Pancreas (tissue), 10 donors: ENCODE data around the gene SLC10A1. TPM values are rescaled to one million over a fixed set of nuclear protein-coding genes. Genes with fewer than 3 reads are reported as not detected.

Experiments used
- ATAC-seq, 4 donors: fragments of 200-7000 bp; cut with Tn5 transposase; one replicate each; pipeline versions ENCODE4 v1.8.0 to v1.9.1; 2020; ENCODE audit warnings: mild to moderate bottlenecking in 4 of 4, moderate library complexity in 4 of 4
- DNase-seq, 6 donors: peaks; one replicate each; pipeline ENCODE4 v3.0.0-alpha.2; 2020
- FAIRE-seq: peaks from 2 replicates; lab custom pipeline; 2012; peaks lifted over from hg19 to GRCh38; lab: Jason Lieb, UNC
- H3K27ac ChIP-seq, 4 donors: fragments of 200-600 bp; sonication (generic); 1 replicate in 3 of 4; 2 replicates in 1 of 4; pipeline versions ENCODE4 v1.5.0 to v1.8.0; 2020
- H3K27me3 ChIP-seq, 4 donors: fragments of 200-600 bp; one replicate each; pipeline ENCODE4 v1.8.0; 2021
- H3K36me3 ChIP-seq, 3 donors: fragments of 200-600 bp; sonication (generic) in 1 of 3; one replicate each; pipeline versions ENCODE4 v1.5.0 to v1.8.0; 2020 to 2021
- H3K4me1 ChIP-seq, 3 donors: fragments of 200-600 bp; one replicate each; pipeline ENCODE4 v1.8.0; 2021
- H3K4me3 ChIP-seq, 4 donors: fragments of 200-600 bp; sonication (generic) in 2 of 4; one replicate each; pipeline versions ENCODE4 v1.5.0 to v1.8.0; 2020 to 2021
- H3K9me3 ChIP-seq, 4 donors: fragments of 200-600 bp; one replicate each; pipeline ENCODE4 v1.8.0; 2021
- WGBS, 2 donors: extraction: QIAGEN DNeasy Blood & Tissue Kit; methylation state at CpG; one replicate each; pipeline ENCODE4 v1.1.7; 2013; 5-methylcytosine and 5-hydroxymethylcytosine counted together
- intact Hi-C, 3 donors: fragments of 100-400 bp; cut with DNase I; formaldehyde crosslinking; loops; one replicate each; pipeline versions ENCODE4 v1.11.1 to v1.14.2; 2022
- polyA plus RNA-seq, 2 donors: library from polyadenylated mRNA; stranded (reverse); fragments of 200-250 nt; gene quantifications; one replicate each; pipeline ENCODE4 v1.2.3, GENCODE V29; 2013
- total RNA-seq, 6 donors: library from RNA; stranded (reverse); fragmentation: NEBNext Ultra II Directional in 4 of 6; extraction: Animal tissue kit (Norgen Biotek cat#: 25700) in 4 of 6; gene quantifications; one replicate each; pipeline versions ENCODE4 v1.2.1 to v1.2.4, GENCODE V29; 2021 to 2023
- TF ChIP-seq, protein P1 (sequence below), 4 donors: fragments of 200-600 bp; sonication (generic) in 3 of 4; IDR thresholded peaks; one replicate each; pipeline versions ENCODE4 v1.5.0 to v1.8.0; 2021; ENCODE audit warnings: antibody characterized with exemption in 4 of 4
- donor health status: healthy with polysubstance abuse.
- donor health status: DM: no; HTN: no; CAD: no; lungs with moderate emphysema.
- donor health status: DM: no; HTN: no; CAD: no.
- donor health status: control.
- donor health status: control.
- donor health status: Bipolar disorder and iron deficiency.
- donor health status: DM: yes; HTN: yes; CAD: no.
- donor health status: DM: no; HTN: no; CAD: no.
- donor health status: DM: no; HTN: no; CAD: no.
- donor health status: DM: yes; HTN: yes; CAD: no.

Gene SLC10A1
- total and polyA plus RNA-seq, 8 donors, result 0.06 TPM; not detected in 7

DNA sequence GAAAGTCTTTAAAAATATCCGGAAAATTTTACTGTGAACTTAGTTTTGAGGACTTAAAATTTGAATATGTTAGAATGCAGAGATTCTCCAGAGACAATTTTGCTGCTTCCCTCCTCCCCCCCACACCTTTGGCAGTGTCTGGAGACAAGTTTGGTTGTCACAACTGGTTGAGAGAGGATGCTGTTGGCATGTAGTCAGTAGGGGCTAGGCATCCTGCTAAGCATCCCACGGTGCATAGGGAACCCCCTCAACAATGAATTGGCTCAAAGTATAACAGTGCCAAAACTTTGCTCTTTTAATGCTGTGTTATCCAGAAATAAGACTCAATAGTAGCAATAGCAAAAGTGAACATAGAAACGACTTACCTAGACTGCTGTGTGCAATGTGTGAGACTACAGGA, 26.5 kb downstream of the SLC10A1 start:
- Histone ChIP-seq H3K4me1 (peaks cover 18 to 32% (median 24%) of the 10 kb centered on the region in 3 donors), H3K27me3 (no peaks in the 10 kb centered on the region), H3K4me3 (no peak overlapping the region), H3K9me3 (no peaks in the 10 kb centered on the region), H3K27ac (no peak overlapping the region), H3K36me3 (peaks cover 8 to 57% (median 56%) of the 10 kb centered on the region in 3 donors)
- intact Hi-C loops, result no loop called here
- no peak for ATAC-seq
- DNase-seq, result no peak
- TF ChIP-seq, protein P1, sequence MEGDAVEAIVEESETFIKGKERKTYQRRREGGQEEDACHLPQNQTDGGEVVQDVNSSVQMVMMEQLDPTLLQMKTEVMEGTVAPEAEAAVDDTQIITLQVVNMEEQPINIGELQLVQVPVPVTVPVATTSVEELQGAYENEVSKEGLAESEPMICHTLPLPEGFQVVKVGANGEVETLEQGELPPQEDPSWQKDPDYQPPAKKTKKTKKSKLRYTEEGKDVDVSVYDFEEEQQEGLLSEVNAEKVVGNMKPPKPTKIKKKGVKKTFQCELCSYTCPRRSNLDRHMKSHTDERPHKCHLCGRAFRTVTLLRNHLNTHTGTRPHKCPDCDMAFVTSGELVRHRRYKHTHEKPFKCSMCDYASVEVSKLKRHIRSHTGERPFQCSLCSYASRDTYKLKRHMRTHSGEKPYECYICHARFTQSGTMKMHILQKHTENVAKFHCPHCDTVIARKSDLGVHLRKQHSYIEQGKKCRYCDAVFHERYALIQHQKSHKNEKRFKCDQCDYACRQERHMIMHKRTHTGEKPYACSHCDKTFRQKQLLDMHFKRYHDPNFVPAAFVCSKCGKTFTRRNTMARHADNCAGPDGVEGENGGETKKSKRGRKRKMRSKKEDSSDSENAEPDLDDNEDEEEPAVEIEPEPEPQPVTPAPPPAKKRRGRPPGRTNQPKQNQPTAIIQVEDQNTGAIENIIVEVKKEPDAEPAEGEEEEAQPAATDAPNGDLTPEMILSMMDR (IDR thresholded peaks at IDR 0.05), result no peak
- 81 to 82% methylated on average over 3 of the region's 3 CpGs for WGBS, 2 donors
- no peak for FAIRE-seq

DNA sequence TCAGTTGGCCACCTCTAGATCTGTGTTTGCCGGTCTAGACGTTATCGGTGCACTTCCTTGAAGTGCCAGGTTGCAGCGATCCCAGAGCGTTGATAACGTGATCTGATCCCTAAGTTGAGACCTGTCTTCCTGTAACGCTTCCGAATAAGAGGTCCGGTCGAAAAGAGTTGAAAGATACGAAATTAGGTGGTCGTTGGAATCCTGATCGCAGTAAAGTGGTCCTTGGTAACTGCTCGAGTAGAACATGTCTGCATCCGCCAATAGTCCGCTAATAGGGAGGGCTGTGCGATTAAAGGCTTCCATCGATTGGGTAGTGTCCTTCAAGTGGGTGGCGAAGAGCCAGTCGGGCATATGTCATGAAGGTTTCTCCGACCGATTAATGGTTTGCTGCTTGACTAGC, 27.4 kb downstream of the SLC10A1 start:
- peak in 2 of 6 donors; percentile 31 to 32 for DNase-seq
- intact Hi-C loops, result no loop called here

GRCh38 chr14:69768873-69769272, 28.2 kb downstream of the SLC10A1 start:
- ATAC-seq (no peak), DNase-seq (no peak), FAIRE-seq (no peak)
- Histone ChIP-seq H3K4me3 (peak overlapping the region; percentile 74 to 93 (median 84)), H3K9me3 (no peaks in the 10 kb centered on the region), H3K36me3 (peaks cover 8 to 57% (median 42%) of the 10 kb centered on the region in 3 donors), H3K27ac (no peak overlapping the region), H3K27me3 (no peaks in the 10 kb centered on the region), H3K4me1 (peaks cover 18 to 32% (median 24%) of the 10 kb centered on the region in 3 donors)
- WGBS, 2 donors, result 76 to 86% methylated on average over 8 of the region's 8 CpGs
- TF ChIP-seq, protein P1 (IDR thresholded peaks at IDR 0.05), result no peak
- intact Hi-C loops, result no loop called here

More for the DNA sequence above, 27.4 kb downstream of the SLC10A1 start:
- H3K27me3 ChIP-seq, result no peaks in the 10 kb centered on the region
- peaks cover 8 to 57% (median 47%) of the 10 kb centered on the region in 3 donors for H3K36me3 ChIP-seq
- ATAC-seq (no peak), FAIRE-seq (no peak)
- TF ChIP-seq, protein P1 (IDR thresholded peaks at IDR 0.05), result no peak
- no peaks in the 10 kb centered on the region for H3K9me3 ChIP-seq
- no peak overlapping the region for H3K27ac ChIP-seq
- WGBS, 2 donors, result 68 to 71% methylated on average over 22 of the region's 22 CpGs
- peaks cover 18 to 32% (median 24%) of the 10 kb centered on the region in 3 donors for H3K4me1 ChIP-seq
- H3K4me3 ChIP-seq, result peak overlapping the region in 1 of 4 donors; percentile 74

- WGBS, 2 donors, result 0% methylated on average over 53 to 54 of the region's 54 CpGs
- peak; percentile 87 to 95 (median 90) for ATAC-seq
- Histone ChIP-seq H3K4me3 (peak overlapping the region; percentile 74 to 93 (median 84)), H3K4me1 (peaks cover 18 to 32% (median 24%) of the 10 kb centered on the region in 3 donors), H3K27ac (peak overlapping the region; percentile 99 to 100 (median 100)), H3K27me3 (peaks cover 0 to 4% (median 0%) of the 10 kb centered on the region in 4 donors), H3K9me3 (no peaks in the 10 kb centered on the region), H3K36me3 (peaks cover 3 to 45% (median 32%) of the 10 kb centered on the region in 3 donors)
- peak; percentile 87 to 97 (median 92) for DNase-seq
- intact Hi-C loops, result no loop called here
- TF ChIP-seq, protein P1 (IDR thresholded peaks at IDR 0.05), result no peak
- no peak for FAIRE-seq
These were observed 29.6 kb downstream of the SLC10A1 start for GRCh38 chr14:69767369-69767999.

- H3K27me3 ChIP-seq, result peaks cover 0 to 4% (median 0%) of the 10 kb centered on the region in 4 donors
- WGBS, 2 donors, result 0% methylated on average over 31 of the region's 31 CpGs
- H3K27ac ChIP-seq, result peak within 1 kb of the TSS; percentile 99 to 100 (median 100)
- peak; percentile 94 to 96 (median 94) for DNase-seq
- ATAC-seq, result peak; percentile 91 to 96 (median 92)
- peaks cover 3 to 40% (median 27%) of the 10 kb centered on the region in 3 donors for H3K36me3 ChIP-seq
- peak; percentile 17 for FAIRE-seq
- peaks cover 18 to 32% (median 24%) of the 10 kb centered on the region in 3 donors for H3K4me1 ChIP-seq
- intact Hi-C loops, result no loop called here
- peak within 1 kb of the TSS; percentile 74 to 93 (median 84) for H3K4me3 ChIP-seq
- H3K9me3 ChIP-seq, result no peaks in the 10 kb centered on the region
- TF ChIP-seq, protein P1 (IDR thresholded peaks at IDR 0.05), result no peak
These were observed 30.1 kb downstream of the SLC10A1 start, which contains the start of gene SRSF5 for GRCh38 chr14:69766984-69767368. SRSF5 (plus strand) TSS chr14:69767142; CDS start chr14:69768157, 1,015 bp downstream.
